ENCODE data around the gene AHRR. TPM values are rescaled to one million over a fixed set of nuclear protein-coding genes. Genes with fewer than 3 reads are reported as not detected.

The AHRR gene
- total and polyA plus RNA-seq, 9 of the 15 experiments (the other 6 are each of a cell fraction or from before 2014, with no cell fraction given) = 0.06 to 1.6 (median 0.75) TPM; not detected in 1

GRCh38 chr5:425714-426113, 104.2 kb downstream of the AHRR start (continued):
- no peak for TF ChIP-seq CHD7 (IDR thresholded peaks at IDR 0.05; ENCODE audit: low read depth, low read length)
